Germinal center (tissue), 1 donor: ENCODE data around the gene CER1.
"Not testable (repeated sequence)": the region's sequence is repeated elsewhere in the genome, so short reads cannot be mapped to it uniquely, and the experiment has no call there.

Source experiments
- DNase-seq: peaks from one replicate; pipeline ENCODE4 v3.0.0; 2012; ENCODE audit warnings: mixed read lengths, low spot score

CER1 gene

GRCh38 chr9:14715102-14715501 lies 7.4 kb downstream of the CER1 start:
- no peak for DNase-seq

GRCh38 chr9:14713187-14713767 lies 9.3 kb downstream of the CER1 start:
- DNase-seq, result no peak

- no peak for DNase-seq
These were observed 11.7 kb downstream of the CER1 start for GRCh38 chr9:14710804-14711203.

DNA sequence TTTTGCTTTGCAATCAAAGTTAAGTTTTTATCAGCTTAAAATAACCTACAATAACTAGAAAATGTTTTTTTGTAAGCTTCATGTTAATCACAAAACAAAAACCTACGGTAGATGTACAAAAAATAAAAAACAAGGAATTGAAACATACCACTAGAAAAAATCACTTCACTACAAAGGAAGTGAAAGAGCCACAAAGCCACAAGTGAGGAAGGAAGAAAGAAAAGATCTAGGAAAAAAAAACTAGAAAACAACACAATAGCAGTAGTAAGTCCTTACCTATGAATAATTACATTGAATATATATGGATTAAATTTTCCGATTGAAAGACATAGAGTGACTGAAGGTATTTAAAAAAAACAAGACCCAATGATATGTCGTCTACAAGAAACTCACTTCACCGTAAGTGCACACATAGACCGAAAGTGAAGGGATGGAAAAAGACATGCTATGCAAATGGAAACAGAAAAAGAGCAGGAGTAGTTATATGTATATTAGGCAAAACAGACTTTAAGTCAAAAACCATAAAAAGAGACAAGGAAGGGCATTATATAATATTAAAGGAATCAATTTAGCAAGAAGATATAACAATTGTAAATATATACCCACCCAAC lies 15.9 kb downstream of the CER1 start:
- DNase-seq, result no peak

GRCh38 chr9:14705079-14705478 lies 17.5 kb downstream of the CER1 start:
- DNase-seq, result no peak

GRCh38 chr9:14704281-14704680 lies 18.3 kb downstream of the CER1 start:
- DNase-seq, result no peak

DNA sequence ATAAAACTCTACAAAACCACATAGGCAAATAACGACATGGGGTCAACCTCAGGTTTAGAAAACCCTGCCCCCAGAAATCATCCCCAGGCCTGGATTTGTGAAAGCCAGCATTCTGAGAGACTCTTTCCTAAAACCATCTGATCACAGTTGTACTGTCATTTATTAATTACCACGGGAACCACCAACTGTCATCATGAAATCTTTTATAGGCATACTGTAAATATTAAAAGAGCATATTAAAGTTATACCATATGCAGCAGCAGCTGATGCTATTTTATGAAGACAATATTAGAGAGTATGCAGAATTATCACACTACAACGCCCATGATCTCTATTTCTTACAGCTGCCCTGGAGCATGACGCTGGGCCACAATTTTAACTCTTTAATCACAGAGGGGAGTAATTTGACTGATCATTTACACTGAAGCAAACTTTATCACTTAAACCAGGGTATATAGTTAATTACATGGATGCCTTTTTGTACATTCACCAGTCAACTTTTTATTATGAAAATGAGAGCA lies 20.3 kb downstream of the CER1 start:
- DNase-seq, result no peak

GRCh38 chr9:14693251-14693861 lies 29.2 kb downstream of the CER1 start, which contains the start of gene ZDHHC21:
Gene ZDHHC21 (minus strand): TSS chr9:14693432. CDS start chr9:14674340, 19,092 bp downstream.
- DNase-seq, result peak; percentile 51

GRCh38 chr9:14692470-14693250 lies 29.9 kb downstream of the CER1 start:
- DNase-seq, result peak; percentile 49

DNA sequence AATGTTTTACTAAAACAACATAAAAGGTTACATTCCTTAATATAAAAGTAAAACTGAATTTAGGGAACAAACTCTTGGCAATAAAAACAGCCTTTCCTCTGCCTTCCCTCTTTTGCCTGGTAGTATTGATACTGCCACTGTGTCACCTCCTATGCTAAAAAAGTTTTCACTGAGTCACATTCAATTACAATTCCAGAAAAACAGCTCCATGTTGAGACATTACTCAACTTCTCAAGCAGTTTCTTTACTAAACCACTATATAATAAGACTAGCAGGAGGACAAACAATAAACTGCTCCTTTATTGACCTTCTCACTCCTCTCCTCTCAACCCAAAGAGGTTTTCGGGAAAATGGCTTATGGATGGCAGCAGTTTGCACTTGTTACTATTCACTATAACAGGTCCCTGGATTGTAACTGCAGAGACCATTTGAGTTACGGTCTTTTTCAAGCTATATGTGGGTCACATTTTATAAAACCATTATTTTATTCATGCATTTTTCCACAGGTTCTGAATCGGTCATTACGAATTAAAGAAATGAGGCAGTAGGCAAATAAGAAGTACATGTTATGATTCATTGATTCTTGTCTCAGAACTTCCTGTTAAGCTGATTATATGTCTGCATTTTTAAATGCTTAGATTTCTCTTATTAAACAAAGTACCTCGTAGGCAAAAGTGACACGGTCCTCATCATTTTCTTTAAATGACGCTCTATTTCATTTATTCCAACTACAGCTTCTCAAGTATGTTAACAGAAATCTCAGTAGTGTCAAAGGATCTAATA lies 31.4 kb downstream of the CER1 start:
- no peak for DNase-seq

DNA sequence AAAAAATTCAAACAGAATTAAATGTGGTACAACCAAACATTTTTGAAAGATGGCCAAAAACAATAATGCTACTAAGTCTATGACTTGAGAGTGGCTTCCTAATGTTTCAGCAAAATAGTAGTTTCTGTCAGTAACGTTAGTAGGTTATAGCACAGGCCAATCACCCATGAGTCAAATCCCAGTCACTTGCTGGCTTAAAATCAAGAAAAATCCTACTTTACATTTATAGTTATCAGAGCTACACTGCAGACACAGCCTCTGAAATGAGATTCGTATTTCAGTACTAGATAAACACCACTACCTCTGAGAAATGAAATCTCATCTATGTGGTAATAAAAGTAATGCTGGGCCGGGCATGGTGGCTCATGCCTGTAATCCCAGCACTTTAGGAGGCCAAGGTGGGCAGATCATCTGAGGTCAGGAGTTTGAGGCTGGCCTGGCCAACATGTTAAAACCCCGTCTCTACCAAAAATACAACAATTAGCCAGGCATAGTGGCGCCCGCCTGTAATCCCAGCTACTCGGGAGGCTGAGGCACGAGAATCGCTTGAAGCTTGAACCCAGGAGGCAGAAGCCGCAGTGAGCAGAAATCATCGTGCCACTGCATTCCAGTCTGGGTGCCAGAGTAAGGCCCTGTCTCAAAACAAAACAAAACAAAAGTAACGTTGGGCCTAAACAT lies 35.4 kb downstream of the CER1 start:
- no peak for DNase-seq

DNA sequence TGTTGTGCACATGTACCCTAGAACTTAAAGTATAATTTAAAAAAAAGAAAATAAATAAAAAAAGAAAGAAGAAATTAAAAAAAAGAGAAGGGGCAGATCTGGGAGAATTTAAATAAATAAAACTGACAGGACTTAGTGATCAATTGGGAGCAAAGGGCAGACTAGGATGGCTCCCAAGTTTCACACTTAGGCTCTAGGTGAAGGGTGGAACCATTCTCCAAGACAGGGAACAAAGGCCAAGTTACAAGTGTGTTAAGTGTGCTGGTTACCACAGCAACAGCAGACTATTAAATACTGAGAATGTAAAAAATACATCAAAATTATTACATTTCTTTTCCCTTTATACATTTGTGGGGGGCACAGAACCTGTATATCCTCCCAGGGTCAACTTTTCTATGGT lies 36.4 kb downstream of the CER1 start:
- no peak for DNase-seq

GRCh38 chr9:14682616-14683015 lies 39.9 kb downstream of the CER1 start:
- not testable (repeated sequence) for DNase-seq

GRCh38 chr9:14678776-14679175 lies 43.8 kb downstream of the CER1 start:
- no peak for DNase-seq

DNA sequence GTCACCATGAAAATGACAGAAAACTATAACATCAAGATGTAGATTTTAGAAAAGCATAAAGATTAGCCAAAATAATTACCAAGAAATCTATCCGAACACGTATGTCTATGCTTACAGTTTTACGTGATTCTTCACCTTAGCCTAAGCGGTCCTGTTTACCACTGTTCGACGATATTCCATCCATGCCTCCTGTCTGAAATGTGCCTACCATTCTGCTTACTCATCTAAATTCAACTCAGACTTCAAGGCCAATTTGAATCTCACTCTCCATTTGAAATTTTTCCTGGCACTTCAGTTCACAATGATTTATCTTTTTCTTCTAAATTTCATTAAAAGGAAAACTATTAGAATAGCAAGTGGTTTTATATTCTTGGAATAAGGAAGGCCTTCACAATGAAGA lies 44.7 kb downstream of the CER1 start:
- no peak for DNase-seq

DNA sequence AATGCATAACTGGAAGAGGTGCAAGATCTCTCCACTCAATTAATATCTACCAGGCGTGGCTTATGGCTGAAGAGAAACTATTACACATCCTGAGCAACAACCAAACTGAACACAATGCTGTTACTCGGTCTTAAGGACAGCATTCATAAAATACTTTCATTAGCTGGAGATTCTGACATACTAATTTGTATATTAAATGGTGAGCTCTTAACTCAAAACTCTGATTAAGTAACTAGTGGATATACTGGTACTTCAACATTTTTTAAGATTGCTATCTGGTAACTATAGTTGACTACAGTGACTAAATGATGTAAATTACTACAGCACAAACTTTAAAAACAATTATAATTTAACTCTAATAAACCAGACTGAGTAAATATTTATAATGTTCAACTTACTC lies 45.1 kb downstream of the CER1 start:
- DNase-seq, result no peak

DNA sequence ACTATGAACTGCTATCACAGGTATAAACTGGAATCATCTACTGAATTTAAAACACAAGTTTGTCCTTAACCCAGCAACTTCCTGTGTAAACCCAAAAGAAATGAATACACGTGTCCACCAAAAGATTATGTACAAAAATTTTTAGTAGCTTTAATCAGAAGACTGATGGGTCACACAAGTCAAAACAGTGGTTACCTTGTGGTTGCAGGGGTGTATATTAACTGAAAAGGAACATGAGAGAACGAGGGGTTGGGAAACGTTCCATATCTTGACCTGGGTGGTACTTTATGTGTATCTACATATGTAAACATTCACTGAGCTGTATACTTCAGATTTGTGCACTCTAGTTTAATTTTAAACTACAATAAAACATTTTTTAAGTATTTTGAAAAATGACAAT lies 47.9 kb downstream of the CER1 start:
- no peak for DNase-seq

DNA sequence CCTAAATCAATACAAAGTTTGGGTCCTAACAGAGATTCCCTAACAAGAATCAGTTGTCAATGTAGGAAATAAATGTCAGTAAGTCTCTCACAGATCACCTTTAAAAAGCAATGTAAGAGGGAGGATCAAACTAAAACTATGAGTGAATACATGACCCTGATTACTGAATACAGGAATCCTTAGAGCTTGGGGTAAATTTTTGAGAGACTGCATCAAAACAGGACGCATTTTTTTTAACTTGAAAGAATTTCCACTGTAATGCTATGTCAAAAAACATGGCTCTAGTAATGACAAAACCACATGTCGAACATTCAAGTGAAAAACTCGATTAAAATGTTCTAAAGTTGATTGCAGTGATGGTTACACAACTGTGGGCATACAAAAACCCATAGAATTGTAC lies 51.2 kb downstream of the CER1 start:
- no peak for DNase-seq

DNA sequence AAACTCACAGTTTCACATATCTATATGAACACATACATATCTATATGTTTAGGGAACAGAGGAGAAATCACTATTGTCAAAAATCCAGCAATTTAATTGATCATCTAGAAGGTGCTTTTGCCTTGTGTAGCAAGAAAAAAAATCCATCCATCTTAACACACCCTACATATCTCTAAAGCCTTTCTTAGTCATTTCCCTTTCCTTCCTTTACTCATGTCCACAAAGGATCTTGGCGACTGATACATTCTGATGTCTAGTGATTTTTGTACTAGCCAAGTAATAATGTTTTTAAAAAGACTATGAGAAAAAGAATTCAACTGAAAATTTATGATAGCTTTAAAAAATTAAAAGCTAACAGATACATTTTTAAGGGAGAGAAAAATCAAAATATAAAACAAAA lies 51.8 kb downstream of the CER1 start:
- no peak for DNase-seq
